Activated T-helper 17 cell treated with anti-CD3 and anti-CD28 coated beads, Interleukin-2, amount 50 U/mL, for 72 hours (primary cell): ENCODE results near the gene FUT3. TPM values are rescaled to one million over a fixed set of nuclear protein-coding genes. Genes with fewer than 3 reads are reported as not detected.
"Not testable (repeated sequence)": the region's sequence is repeated elsewhere in the genome, so short reads cannot be mapped to it uniquely, and the experiment has no call there.

Source experiments
- ATAC-seq: fragments of 150-1000 bp; cut with Tn5 transposase; replicated peaks from 2 replicates; pipeline ENCODE4 v1.10.0; 2021; ENCODE audit warnings: mild to moderate bottlenecking, moderate library complexity
- H3K27ac Mint-ChIP-seq: one replicate; pipeline ENCODE4 v1.8.0; 2022; ENCODE audit warnings: mixed read lengths
- H3K27me3 Mint-ChIP-seq: one replicate; pipeline ENCODE4 v1.8.0; 2022; ENCODE audit warnings: mixed read lengths
- H3K36me3 Mint-ChIP-seq: one replicate; pipeline ENCODE4 v1.8.0; 2022; ENCODE audit warnings: low read depth, mild to moderate bottlenecking, mixed read lengths
- H3K4me1 Mint-ChIP-seq: one replicate; pipeline ENCODE4 v1.8.0; 2022; ENCODE audit warnings: mixed read lengths
- H3K4me3 Mint-ChIP-seq: one replicate; pipeline ENCODE4 v1.8.0; 2022; ENCODE audit warnings: mild to moderate bottlenecking, mixed read lengths
- H3K9me3 Mint-ChIP-seq: one replicate; pipeline ENCODE4 v1.8.0; 2022; ENCODE audit warnings: mixed read lengths
- total RNA-seq, 2 donors: library from RNA; stranded (reverse); gene quantifications; one replicate each; pipeline ENCODE4 v1.2.3, GENCODE V29; 2022

FUT3 gene
- total RNA-seq, 2 donors from 2014 or later: 1.4 TPM; not detected in 1

- no peak for ATAC-seq
- H3K27ac Mint-ChIP-seq: no peak overlapping the region
- H3K9me3 Mint-ChIP-seq: no peaks in the 10 kb centered on the region
- no peaks in the 10 kb centered on the region for H3K36me3 Mint-ChIP-seq
- H3K4me1 Mint-ChIP-seq: no peaks in the 10 kb centered on the region
- H3K27me3 Mint-ChIP-seq: peaks cover 6% of the 10 kb centered on the region
- H3K4me3 Mint-ChIP-seq: no peak overlapping the region
Measured at GRCh38 chr19:5890099-5890498, 38.9 kb upstream of the FUT3 start.

- ATAC-seq: no peak
- Mint-ChIP-seq H3K4me3 (no peak overlapping the region), H3K27ac (no peak overlapping the region), H3K36me3 (no peaks in the 10 kb centered on the region), H3K9me3 (no peaks in the 10 kb centered on the region), H3K4me1 (no peaks in the 10 kb centered on the region), H3K27me3 (peaks cover 6% of the 10 kb centered on the region)
Measured at GRCh38 chr19:5889288-5889971, 38.2 kb upstream of the FUT3 start.

- ATAC-seq, H3K36me3 Mint-ChIP-seq, H3K4me3 Mint-ChIP-seq, H3K4me1 Mint-ChIP-seq, H3K27ac Mint-ChIP-seq, H3K9me3 Mint-ChIP-seq, H3K27me3 Mint-ChIP-seq: not testable (repeated sequence)
Measured at GRCh38 chr19:5884065-5884811, 33.0 kb upstream of the FUT3 start.

DNA sequence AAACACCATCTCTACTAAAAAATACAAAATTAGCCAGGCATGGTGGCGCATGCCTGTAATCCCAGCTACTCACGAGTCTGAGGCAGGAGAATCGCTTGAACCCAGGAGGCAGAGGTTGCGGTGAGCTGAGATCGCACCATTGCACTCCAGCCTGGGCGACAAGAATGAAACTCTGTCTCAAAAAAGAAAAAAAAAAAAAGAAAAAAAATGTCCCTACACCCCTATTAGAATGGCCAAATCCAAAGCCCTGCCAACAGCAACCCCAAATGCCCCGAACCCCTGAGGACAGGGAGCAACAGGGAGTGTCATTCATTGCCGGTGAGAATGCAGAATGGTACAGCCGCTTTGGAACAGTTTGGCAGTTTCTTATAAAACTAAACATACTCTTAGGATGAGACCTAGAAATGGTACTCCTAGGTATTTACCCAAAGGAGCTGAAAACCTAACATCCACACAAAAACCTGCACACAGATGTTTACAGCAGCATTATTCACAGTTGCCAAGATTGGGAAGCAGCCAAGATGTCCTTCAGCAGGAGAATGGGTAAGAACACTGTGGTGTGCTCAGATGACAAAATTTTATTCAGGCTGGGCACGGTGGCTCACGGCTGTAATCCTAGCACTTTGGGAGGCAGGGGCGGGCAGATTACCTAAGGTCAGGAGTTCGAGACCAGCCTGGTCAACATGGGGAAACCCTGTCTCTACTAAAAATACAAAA is 32.1 kb upstream of the FUT3 start:
- not testable (repeated sequence) for ATAC-seq, H3K27ac Mint-ChIP-seq, H3K27me3 Mint-ChIP-seq, H3K4me3 Mint-ChIP-seq, H3K9me3 Mint-ChIP-seq, H3K36me3 Mint-ChIP-seq, H3K4me1 Mint-ChIP-seq

GRCh38 chr19:5882421-5882968 is 31.2 kb upstream of the FUT3 start:
- ATAC-seq: no peak
- Mint-ChIP-seq H3K9me3 (no peaks in the 10 kb centered on the region), H3K27ac (no peak overlapping the region), H3K4me3 (no peak overlapping the region), H3K27me3 (peaks cover 4% of the 10 kb centered on the region), H3K4me1 (no peaks in the 10 kb centered on the region), H3K36me3 (no peaks in the 10 kb centered on the region)

DNA sequence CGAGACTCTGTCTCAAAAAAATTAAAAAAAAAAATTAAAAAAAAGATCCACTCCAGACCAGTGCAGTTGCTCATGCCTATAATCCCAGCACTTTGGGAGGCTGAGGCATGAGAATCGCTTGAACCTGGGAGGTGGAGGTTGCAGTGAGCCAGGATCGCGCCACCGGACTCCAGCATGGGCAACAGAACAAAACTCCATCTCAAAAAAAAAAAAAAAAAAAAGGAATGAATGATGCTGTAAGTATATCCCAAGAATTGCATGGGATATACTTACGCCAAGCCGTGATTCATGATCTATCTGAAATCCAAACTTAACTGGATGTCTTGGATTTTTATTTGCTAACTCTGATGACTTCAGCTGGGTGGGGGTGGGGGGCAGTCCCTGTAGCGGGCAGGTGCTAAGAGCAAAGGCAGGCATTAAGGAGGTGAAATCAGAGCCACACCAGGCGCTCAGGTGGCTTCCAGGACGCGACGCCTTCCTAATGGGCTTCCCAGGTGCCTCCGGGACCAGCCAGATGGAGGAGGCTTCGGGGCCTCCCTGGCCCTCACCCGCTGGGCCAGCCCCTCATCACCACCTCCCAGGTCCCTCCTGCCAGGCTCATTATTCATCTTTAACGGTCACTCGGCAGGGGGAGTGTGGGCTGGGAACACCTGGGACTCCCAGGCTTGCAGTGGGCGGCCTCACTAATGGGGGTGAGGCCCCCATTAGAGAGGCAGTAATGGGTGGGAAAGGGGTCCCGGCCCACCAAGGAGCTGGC is 30.5 kb upstream of the FUT3 start:
- Mint-ChIP-seq H3K27ac (no peak overlapping the region), H3K36me3 (no peaks in the 10 kb centered on the region), H3K27me3 (peaks cover 7% of the 10 kb centered on the region), H3K9me3 (no peaks in the 10 kb centered on the region), H3K4me3 (no peak overlapping the region), H3K4me1 (no peaks in the 10 kb centered on the region)
- ATAC-seq: no peak

- H3K4me3 Mint-ChIP-seq: no peak overlapping the region
Measured at GRCh38 chr19:5880604-5881078, 29.4 kb upstream of the FUT3 start.

DNA sequence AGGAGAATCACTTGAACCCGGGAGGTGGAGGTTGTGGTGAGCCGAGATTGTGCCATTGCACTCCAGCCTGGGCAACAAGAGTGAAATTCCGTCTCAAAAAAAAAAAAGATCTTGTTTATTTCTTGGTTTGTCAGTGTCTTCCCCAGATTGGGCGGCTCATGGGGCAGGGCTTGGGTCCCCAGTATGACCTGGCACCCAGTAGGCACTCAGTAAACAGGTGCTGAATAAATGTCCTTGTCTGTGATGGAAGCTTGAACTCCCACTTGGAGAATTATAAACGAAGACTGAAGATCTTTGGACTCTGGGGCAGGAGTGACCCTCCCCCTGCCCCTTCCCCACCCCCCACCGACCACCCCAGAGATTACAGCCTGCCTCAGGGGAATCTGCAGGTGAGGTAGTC is 28.9 kb upstream of the FUT3 start:
- ATAC-seq: no peak
- H3K4me3 Mint-ChIP-seq: no peak overlapping the region
- H3K27me3 Mint-ChIP-seq: peaks cover 7% of the 10 kb centered on the region
- H3K27ac Mint-ChIP-seq: no peak overlapping the region
- H3K9me3 Mint-ChIP-seq: no peaks in the 10 kb centered on the region
- H3K4me1 Mint-ChIP-seq: no peaks in the 10 kb centered on the region
- H3K36me3 Mint-ChIP-seq: no peaks in the 10 kb centered on the region

More at GRCh38 chr19:5880604-5881078, 29.4 kb upstream of the FUT3 start:
- H3K27ac Mint-ChIP-seq: no peak overlapping the region
- no peaks in the 10 kb centered on the region for H3K36me3 Mint-ChIP-seq
- no peaks in the 10 kb centered on the region for H3K9me3 Mint-ChIP-seq
- H3K27me3 Mint-ChIP-seq: peaks cover 7% of the 10 kb centered on the region
- H3K4me1 Mint-ChIP-seq: no peaks in the 10 kb centered on the region
- no peak for ATAC-seq

DNA sequence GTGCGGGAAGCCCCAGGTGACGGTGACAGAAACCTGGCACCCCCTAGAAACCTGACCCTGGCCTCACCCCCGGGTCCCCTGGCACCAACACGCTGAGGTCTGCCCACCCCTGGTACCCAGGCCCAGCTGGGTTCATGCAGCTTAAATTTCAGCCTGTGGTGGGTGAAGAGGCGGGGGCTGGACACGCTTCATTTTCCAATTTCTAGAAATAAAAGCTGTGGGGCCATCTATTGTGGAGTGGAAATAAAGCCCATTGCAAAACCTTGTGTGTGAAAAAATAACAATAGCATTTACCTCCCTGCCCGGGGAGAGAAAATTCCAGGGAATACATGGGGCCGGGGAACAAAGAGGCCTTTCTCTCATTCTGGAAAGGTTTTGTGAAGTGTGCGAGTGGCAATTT is 26.6 kb upstream of the FUT3 start:
- H3K9me3 Mint-ChIP-seq: no peaks in the 10 kb centered on the region
- no peaks in the 10 kb centered on the region for H3K4me1 Mint-ChIP-seq
- no peak for ATAC-seq
- no peak overlapping the region for H3K4me3 Mint-ChIP-seq
- no peaks in the 10 kb centered on the region for H3K36me3 Mint-ChIP-seq
- no peak overlapping the region for H3K27ac Mint-ChIP-seq
- peaks cover 7% of the 10 kb centered on the region for H3K27me3 Mint-ChIP-seq

- no peaks in the 10 kb centered on the region for H3K36me3 Mint-ChIP-seq
- H3K27me3 Mint-ChIP-seq: peaks cover 4% of the 10 kb centered on the region
- ATAC-seq: no peak
- no peak overlapping the region for H3K4me3 Mint-ChIP-seq
- no peaks in the 10 kb centered on the region for H3K4me1 Mint-ChIP-seq
- H3K9me3 Mint-ChIP-seq: no peaks in the 10 kb centered on the region
- H3K27ac Mint-ChIP-seq: no peak overlapping the region
Measured at GRCh38 chr19:5877427-5877826, 26.2 kb upstream of the FUT3 start.

- H3K9me3 Mint-ChIP-seq, H3K36me3 Mint-ChIP-seq, H3K27me3 Mint-ChIP-seq, ATAC-seq, H3K27ac Mint-ChIP-seq, H3K4me1 Mint-ChIP-seq, H3K4me3 Mint-ChIP-seq: not testable (repeated sequence)
Measured at GRCh38 chr19:5874496-5874895, 23.2 kb upstream of the FUT3 start.

DNA sequence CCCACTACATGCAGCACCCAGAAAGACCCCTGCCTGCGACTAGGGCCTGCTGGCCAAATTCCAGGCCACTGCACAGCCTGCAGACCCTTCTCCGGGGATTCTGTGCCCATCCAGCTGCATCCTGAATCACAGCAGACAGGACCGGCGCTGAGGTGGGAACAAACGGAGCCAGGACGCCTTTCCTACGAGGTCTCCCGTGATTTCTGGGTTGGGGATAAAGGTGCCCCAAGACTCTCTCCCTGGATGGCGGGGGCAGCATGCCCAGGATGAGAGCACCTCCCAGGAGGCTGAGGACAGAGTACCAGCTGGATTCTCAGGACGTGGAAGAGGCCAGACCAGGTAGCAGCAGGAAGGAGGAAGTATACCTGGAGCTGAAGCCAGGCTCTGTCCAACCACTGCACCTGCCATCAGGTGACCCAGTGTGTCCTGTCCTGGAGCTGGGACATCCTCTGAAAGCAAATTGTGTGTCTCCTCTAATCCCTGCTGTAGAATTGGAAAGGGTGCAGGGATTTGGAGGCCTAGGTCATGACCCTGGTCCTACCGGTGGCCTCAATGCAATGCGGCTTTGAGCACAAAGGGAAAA is 22.5 kb upstream of the FUT3 start:
- Mint-ChIP-seq H3K4me1 (no peaks in the 10 kb centered on the region), H3K9me3 (no peaks in the 10 kb centered on the region), H3K36me3 (no peaks in the 10 kb centered on the region), H3K27me3 (peaks cover 3% of the 10 kb centered on the region), H3K4me3 (no peak overlapping the region), H3K27ac (no peak overlapping the region)
- no peak for ATAC-seq

DNA sequence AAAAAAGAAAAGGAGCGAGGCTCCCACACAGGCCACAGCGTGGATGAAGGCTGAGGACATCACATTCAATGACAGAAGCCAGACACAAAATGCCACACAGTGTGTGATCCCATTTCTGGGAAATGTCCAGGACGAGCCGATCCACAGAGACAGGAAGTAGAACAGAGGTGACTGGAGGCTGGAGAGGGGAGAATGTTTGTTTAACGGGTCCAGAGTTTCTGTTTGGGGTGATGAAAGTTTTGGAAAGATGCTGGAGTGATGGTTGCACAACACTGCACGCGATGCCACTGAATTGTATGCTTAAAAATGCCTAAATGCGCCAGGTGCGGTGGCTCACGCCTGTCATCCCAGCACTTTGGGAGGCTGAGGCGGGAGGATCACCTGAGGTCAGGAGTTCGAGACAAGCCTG is 19.7 kb upstream of the FUT3 start:
- Mint-ChIP-seq H3K27me3 (no peaks in the 10 kb centered on the region), H3K36me3 (no peaks in the 10 kb centered on the region), H3K27ac (no peak overlapping the region), H3K9me3 (no peaks in the 10 kb centered on the region), H3K4me1 (no peaks in the 10 kb centered on the region), H3K4me3 (no peak overlapping the region)
- ATAC-seq: no peak
